GM21528 (cell line): ENCODE results near the gene IGHMBP2.

Source experiments
- ATAC-seq: cut with Tn5 transposase; IDR thresholded peaks from one replicate; pipeline ENCODE4 v1.9.1; 2021; ENCODE audit warnings: mild to moderate bottlenecking, moderate library complexity; ENCODE audit not compliant: unreplicated experiment, low FRiP score

The IGHMBP2 gene

DNA sequence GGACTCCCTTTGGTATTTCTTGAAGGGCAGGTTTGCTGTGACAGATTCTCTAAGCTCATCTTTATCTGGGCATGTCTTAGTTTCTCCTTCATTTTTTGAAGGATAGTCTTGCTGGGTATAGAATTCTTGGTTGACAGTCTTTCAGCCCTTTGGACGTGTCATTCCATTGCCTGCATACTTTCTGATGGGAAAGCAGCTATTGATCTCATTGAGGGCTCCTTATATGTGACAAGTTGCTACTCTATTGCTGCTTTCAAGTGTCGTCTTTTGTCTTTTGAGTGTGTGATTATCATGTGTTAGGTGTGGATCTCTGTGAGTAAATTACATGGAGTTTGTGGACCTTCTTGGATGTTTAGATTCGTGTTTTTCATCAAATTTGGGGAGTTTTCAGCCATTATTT, 21.9 kb downstream of the IGHMBP2 start:
- ATAC-seq: no peak

DNA sequence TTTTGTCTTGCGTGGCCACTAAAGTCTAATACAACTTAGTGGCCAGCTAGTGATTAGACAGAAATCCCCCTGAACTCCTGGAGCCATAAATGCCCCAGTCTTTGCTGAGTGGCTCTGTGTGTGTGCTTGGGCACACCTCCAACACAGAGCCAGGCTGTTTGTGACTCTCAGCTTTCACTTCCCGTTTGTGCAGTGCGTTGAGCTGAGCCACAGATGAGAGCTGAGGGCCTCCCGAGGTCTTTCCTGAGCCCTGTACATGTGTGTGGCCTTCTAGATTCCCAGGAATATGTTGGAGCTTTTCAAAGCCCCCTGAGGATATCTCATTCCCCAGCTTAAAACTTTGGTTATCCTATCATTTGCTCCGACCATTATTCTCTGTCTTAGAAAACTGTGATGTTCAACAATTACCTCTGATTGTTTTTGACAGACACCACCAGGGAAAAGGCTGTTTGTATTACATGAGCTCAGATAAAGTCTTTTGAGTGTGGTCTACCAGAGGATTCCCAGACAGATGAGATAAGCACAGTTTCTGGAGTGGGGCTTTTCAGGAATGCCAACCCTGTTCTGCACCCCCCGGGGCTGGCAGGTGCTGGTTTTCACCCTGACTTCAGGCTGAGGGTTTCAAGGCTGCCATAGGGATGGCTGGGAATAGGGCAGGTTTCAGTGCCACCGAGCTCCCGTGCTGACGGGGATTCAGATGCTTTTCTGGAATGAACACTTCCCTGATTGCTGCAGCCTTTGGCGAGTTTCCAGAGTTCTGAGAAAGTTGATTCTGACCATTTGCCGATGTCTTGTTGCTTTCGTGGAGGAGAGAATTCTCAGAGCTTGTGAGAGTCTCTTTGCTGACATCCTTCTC, 23.8 kb downstream of the IGHMBP2 start:
- no peak for ATAC-seq

DNA sequence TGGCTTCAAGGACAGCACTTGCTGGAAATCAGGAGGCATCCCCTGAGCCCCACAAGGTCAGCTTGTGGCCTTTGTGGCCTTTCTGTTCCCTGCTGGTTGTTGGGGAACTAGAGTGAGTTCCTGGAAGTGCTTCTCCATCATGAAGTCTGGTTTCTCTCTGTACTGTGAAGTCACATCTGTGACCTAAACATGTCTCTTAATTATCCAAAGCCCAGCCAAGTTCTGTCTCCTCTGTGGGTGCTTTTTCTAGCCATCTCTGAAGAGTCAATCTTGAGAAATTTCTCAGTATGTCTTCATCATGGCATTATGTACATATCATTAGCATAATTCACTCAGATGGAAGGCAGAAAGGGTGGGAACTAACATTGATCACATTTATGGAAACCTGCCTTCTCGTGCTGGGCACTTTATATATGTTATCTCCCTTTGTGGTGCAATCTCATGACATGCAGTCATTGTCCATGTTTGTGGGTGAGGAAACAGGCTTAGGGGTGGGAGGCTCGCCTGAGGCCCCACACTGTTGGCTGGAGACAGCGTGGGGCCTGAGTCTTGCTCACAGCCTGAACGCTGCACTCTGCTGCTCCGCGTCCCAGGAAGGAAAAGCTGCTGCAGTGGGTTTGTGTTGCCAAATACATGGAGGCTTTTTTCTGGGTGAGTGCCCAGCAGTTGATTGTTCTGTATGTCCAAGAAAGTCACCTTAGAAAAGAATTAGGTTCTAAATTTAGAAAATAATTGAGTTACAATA, 24.6 kb downstream of the IGHMBP2 start:
- ATAC-seq: no peak

DNA sequence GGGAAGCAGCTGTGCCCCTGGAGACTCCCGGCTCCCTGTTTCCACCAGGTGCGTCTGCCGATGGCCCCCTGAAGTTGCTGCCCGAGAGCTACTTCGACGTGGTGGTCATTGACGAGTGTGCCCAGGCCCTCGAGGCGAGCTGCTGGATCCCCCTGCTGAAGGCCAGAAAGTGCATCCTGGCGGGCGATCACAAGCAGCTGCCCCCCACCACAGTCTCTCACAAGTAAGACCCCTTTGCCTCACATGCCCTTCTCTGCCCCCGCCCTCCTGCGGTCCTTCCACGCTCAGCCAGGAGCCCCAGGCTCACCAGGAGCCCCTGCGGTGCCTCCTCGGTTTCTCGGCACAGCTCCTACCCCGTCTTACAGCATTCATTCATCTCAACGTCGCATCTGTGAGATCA, 25.4 kb downstream of the IGHMBP2 start:
- ATAC-seq: no peak

DNA sequence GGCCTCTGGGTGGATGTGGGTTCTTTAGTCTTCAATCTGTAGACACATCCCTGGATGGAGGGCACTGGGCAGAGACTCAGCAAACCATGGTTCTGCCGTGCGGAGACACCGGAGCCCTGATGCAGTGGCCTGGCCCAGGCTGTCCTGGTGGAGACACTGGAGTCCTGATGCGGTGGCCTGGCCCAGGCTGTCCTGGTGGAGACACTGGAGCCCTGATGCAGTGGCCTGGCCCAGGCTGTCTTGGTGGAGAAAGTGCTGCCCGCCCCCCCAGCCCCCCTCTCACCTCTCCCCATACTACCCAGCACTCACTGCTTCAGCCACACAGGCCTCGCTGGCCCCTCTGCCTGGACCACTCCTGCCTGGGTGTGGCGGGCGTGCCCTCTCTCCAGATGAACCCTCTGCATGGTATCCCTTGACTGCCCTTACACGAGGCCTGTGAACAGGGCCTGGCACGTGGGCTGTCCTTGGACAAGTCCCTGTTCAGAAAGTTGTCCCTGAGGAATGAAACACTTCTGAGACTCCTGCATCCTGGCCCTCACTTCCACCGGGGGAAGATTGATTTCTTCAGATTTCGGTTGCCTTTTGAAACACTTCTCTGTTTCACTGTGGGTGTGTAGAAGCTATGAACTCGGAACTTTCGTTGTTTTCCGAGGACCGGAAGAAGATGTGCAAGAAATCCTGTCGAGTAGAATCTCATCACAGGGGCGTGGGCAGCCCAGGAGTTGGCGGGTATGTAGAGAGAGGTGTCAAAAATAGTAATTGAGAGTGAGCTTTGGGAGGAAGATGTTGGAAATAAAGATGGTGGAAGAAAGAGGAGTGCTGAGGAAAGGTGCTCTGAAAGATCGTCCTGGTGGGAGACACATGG, 26.2 kb downstream of the IGHMBP2 start:
- ATAC-seq: no peak

DNA sequence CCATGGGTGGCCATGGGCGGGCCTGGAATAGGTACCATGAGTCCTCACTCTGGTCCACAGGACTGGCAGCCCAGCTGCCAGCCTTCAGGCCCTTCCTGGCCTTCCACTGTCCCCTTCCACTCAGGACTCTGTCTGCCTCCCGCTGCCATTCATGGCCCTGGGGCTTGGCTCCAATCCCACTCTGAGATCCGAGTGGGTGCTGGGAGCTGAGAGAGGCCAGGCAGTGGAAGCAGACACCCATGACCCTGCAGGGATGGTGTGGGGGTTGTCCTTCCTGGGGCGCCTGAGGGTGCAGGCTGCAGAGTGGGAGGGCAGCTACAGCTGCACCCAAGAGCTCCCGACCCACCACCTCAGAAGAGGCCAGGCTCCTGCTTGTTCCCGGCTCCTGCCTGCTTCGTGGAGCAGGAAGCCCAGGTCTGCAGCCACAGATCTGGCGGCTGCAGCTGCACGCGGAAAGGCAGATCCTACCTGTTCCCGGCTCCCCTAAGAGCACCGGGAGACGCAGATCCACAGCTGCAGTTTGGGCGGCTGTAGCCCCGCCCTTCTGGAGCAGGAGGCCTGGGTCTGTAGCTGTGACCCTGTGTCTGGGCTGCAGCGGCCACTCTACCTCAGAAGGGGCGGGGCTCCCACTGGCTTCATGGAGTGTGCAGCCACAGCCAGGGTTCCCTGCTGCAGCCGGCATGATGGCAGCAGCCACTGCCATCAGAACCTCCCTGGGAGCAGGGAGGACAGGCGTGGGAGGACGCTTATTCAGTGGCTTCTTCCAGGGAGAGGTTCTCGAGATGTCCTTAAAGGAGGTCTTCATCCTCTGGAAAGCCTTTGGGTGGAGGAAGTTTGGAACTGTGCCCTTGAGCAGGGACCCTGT, 27.5 kb downstream of the IGHMBP2 start:
- ATAC-seq: no peak

DNA sequence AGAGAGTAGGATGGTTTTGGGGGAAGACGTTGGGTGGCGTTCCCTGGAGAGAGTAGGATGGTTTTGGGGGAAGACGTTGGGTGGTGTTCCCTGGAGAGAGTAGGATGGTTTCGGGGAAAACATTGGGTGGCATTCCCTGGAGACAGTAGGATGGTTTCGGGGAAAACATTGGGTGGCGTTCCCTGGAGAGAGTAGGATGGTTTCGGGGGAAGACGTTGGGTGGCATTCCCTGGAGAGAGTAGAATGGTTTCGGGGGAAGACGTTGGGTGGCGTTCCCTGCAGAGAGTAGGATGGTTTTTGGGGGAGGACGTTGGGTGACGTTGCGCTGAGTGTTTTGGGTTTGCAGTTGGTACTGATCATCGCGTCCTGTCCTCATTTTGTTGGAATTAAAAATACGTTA, 28.2 kb downstream of the IGHMBP2 start:
- ATAC-seq: no peak

DNA sequence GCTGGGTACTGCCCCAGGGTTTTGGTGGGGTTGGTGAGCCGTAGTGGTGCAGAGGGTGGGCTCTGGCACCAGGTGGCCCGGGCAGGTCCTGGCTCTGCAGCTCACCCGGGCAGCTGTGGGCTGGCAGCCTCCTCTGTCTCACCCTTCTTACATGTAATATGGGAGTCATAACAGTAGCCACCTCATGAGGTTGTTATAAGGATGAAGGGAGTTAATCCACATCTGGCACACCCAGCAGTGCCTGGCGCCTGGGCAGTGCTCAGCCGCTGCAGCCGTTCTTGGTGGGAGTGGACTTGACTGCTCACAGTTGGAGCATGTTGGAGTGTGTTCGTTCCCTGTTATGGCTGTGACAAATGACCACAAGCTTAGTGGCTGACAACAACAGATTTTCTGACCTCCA, 28.7 kb downstream of the IGHMBP2 start:
- ATAC-seq: no peak

DNA sequence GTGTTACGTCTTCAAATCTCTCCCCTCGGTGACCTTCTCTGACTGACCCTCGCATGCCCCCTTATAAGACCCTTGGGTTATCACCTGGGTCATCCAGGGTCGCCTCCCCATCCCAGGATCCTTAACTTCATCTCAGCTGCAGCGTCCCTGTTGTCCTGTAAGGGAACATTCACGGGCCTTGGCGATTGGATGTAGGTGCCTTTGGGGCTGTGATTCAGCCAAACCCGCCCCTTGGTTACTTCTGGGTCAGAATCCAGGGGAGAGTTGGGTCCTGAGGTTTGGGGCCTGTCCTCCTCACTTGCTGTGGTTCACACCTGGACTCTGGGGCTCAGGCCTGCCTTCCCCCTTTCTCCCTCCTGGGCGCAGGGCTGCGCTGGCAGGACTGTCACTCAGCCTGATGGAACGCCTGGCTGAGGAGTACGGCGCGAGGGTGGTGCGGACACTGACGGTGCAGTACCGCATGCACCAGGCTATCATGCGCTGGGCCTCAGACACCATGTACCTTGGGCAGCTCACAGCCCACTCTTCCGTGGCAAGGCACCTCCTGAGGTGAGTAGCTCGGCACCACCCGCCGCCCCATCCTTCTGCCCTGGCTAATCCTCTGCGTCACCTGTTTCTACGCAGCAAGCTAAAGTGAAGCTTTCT, 29.4 kb downstream of the IGHMBP2 start:
- ATAC-seq: no peak

DNA sequence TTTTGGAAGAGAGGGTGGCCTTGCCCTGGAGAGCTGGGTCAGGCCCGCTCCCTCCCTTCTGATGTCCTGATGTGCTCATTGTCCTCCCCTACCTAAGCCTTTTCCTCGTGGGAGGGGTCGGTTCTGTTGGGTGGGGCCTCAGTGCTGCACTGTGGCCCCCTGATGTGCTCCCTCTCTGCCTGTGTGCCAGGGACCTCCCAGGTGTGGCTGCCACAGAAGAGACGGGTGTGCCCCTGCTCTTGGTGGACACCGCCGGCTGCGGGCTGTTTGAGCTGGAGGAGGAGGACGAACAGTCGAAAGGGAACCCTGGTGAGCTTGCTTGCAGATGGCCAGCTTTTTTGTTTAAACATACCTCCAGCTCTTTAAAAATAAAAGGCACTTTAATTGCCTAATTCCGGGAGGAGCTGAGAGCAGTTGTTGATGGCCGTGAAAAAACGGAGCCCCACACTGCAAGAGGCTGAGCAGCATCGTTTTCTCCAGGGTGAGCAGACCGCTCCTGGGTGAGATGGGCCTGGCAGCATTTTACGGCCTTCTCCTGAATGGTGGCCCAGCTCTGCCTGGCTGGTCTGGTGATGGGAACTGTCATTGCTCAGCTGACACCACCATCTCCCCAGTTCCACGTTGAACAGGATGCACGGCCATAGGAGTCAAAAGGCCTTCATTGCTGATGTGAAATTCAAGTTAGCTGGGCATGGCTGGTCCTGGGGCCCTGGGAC, 30.1 kb downstream of the IGHMBP2 start:
- ATAC-seq: no peak

DNA sequence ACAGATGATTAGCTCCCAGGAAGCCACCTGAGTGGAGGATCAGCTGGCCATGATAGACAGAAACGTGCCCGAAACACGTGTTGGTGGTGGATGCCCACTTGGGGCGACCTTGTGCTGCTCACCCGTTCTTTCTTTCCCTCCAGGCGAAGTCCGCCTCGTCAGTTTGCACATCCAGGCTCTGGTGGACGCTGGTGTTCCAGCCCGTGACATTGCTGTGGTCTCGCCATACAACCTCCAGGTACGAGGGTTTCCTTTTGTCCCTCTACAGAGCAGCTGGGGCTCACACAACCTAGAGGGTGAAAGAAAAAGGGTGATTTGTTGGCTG, 30.6 kb downstream of the IGHMBP2 start:
- ATAC-seq: no peak

DNA sequence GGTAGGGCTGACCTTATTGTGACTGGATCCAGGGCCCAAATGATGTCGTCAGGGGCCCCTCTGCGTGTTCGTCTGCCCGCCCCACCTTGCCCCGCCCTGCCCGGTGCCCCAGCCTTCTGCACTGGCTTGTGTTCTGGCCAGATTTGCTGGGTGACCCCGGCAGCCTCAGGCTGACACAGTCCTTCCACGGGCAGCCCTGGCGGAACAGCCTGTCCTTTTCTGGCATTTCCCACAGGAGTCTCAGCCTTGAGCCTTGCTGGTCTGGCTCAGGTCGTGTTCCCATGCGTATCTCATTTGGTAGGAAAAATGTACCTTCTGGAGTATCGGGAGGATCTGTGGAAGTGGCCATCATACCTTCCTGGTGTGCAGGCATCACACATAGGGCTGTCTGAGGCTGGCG, 31.0 kb downstream of the IGHMBP2 start:
- ATAC-seq: no peak

DNA sequence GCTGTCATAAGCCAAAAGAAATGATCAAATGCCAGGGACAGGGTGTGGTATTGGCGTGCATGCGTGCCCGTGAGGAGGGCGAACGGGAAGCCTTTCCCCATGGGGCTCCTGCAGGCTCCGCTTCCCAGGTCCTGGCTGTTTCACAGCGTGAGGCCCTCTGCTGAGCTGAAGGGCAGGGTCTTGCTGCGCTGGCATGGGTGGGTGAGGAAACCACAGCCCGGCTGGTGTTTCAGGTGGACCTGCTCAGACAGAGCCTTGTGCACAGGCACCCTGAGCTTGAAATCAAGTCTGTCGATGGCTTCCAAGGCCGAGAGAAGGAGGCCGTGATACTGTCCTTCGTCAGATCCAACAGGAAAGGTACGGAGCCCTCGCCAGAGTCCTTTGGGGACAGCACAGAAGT, 31.4 kb downstream of the IGHMBP2 start:
- no peak for ATAC-seq

DNA sequence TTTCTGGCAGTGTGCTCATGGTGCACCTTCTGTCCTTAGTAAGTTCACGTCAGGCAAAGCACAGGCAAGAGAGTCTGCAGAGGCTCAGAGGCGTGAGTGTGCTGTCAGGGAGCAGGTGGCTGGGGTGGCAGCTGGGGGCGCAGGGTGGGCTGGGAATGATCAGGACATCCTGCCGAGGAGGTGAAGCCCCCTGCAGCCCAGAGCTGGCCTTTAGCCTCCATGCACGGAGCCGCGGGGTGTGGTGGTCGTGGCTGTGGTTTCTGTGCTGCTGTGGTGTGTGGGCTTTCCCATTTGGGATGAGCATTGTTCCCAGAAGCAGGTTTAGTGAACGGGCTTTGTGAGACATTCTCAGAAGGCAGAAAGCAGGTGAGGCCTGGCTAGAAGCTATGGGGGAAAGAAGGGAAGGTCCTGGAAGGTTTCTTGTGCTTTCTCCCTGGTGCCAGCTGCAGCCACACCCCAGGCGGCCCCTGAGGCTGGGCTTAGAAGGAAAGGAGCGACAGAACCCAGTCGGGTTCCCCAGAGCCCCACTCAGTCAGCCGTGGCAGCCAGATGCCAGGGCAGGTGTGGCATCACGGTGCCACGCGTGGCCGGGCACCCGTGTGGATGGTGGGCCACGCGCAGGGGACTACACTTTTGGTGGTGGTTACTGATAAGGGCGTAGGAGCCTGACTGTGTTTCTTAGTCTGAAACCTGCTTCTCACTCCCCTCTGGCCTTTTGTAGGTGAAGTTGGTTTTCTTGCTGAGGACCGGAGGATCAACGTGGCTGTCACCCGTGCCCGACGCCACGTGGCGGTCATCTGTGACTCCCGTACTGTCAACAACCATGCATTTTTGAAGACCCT, 32.0 kb downstream of the IGHMBP2 start:
- no peak for ATAC-seq

DNA sequence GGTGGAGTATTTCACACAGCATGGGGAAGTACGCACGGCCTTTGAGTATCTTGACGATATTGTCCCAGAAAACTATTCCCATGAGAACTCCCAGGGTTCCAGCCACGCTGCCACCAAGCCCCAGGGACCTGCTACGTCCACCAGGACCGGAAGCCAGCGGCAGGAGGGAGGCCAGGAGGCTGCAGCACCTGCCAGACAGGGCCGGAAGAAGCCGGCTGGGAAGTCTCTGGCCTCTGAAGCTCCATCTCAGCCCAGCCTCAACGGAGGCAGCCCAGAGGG, 32.6 kb downstream of the IGHMBP2 start:
- ATAC-seq: no peak

DNA sequence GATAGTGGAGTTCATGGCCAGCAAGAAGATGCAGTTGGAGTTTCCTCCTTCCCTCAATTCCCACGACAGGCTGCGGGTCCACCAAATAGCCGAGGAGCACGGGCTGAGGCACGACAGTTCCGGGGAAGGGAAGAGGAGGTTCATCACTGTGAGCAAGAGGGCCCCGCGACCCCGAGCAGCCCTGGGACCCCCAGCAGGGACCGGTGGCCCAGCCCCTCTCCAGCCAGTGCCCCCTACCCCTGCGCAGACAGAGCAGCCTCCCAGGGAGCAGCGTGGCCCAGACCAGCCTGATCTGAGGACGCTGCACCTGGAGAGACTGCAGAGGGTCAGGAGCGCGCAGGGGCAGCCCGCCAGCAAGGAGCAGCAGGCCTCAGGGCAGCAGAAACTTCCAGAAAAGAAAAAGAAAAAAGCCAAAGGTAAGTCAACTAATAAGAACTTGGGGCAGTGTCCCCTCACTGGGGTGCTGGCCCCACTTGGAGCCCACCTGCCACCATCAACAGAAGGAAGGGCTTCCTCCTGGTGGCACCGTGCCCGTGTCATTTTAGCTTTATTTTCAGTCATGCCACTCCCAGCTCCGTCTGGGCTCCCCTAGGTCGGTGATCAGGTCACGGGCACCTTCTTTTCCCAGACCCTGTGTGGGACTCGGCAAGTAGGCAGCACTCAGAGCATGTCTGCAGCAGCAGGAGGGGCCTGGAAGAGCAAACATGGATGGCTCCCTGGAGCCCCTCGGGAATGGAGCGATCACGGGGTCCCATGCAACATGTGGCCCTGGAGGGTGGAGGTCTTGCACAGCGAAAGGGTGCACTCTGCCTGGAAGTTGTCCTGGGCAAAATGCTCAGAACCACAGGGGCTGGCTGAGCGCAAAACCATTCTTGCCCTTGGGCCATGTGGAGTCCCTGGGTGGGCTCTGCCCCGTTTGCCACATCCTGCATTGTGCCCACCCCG, 33.3 kb downstream of the IGHMBP2 start:
- no peak for ATAC-seq

DNA sequence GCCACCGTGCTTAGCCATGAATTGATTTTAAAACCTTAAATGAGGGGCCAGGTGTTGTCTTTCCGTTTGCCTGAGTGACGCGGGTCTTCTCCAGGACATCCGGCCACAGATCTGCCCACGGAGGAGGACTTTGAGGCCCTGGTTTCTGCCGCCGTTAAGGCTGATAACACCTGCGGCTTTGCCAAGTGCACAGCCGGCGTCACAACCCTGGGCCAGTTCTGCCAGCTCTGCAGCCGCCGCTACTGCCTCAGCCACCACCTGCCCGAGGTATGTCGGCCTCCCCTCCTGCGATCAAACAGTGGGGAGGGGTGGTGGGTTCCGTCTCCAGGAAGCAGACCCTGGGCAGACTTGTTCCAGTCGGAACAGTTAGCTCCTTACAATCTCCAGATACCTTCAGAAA, 34.4 kb downstream of the IGHMBP2 start:
- ATAC-seq: no peak
